Middle frontal gyrus (tissue), 1 donor: Measurements from ENCODE around the gene NDST3.

Source experiments
- DNase-seq: peaks from one replicate; pipeline ENCODE4 v3.0.0-alpha.2; 2015; ENCODE audit warnings: low spot score; ENCODE audit errors: extremely low spot score

The NDST3 gene

DNA sequence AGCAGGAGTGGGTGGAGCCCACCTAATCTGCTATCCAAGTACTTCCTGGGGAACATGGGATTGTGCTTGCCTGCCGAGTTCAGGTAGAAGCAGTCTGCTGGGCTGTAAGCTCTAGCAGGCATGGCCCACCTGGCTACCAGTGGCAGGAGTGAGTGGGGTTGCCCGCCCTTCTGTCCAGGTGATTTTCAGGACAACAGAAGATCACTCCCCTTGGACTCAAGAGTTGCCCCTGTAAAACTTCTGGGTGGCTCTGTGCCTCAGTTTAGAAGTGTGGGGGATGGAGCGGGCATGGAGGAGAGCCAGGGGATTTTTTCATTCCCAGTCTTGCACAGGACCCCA, 43.5 kb downstream of the NDST3 start:
- DNase-seq, result no peak

DNA sequence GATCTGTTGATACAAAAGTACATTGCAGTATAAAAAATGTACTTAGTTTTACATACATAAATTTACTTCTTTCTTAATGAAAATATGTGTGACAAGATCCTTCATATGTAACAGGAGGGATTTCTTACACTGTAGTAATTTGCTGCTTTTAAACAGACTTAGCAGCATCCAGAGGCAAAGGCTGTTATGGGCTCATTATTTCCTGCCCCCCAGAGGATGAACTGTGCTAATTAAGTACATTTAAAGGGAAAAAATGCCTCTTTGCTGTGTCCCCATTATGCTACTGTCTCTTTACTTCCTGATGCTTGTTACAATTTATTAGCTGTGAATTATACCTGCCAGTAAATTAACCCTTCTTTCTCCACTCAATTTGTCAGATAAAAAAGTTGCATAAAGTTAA, 47.1 kb downstream of the NDST3 start:
- DNase-seq, result no peak

DNA sequence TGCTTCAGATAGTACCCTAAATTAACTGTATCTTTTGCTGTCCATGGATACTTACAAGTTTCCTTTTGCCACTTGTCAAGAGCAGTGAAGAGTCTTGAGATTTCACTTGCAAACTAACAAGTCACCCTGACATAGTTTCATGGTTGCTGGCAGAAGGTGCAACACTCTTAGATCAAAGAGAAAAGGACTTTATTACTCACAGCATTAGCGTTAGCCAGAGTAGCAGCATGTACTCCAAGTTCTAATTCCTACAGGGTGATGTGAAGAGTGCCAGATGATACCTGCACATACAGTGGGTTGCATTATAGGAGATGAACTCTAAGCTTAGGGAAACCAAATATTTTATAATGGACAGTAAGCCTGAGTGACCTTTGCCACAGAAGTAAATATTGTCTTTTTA, 47.9 kb downstream of the NDST3 start:
- DNase-seq, result no peak

DNA sequence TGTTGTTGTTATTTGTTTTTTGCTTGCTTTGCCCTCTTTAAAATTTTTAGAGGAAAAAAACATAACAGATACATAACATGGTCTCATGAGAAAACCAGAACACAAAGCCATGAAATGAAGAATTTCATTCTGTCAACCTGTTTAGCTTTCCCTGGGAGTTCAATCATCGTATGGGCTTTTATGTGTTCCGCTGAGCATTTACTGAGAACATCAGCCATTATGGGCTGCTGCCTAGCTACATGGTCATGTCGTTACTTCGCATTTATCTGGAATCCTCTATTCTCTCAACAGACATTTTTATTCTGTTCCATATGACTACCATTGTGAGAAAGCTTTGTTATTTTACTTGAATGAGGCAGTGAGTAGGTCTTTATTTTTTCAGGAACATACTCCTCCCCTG, 51.4 kb downstream of the NDST3 start:
- no peak for DNase-seq

DNA sequence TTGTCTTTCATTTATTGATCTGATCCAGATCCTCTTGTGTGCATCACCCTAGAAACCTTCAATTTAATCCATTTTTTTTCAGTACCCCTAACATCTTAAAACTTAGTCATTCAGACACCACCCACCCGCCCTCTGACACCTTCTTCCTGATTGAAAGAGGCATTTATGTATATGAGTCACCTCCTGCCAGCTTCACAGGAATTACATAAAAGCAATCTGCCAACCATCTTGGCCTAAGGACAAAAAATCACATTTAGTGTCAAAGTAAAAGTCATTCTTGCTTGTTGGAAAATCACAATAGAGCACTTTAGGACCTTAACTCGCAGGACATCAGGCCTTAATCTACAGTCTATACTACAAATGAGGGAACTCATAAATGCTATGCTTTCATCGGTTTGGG, 52.1 kb downstream of the NDST3 start:
- peak; percentile 25 for DNase-seq

DNA sequence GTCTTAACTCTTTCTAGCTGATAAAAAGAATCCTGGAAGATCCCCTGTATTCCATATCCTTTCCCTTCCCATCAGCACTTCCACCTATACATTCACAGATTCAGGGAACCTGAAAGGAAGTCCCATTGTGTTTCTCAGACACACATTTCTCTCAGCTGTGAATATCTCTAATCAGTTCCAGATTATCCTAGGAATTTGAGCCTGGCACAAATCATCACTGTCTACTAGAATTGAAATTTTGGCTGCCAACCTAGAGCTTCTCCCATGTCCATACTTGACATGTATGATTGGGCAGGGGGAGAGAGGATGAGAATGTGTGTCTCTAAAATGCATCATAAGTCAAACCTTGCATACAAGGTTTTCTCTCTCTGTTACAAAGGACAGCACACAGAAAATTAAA, 53.1 kb downstream of the NDST3 start:
- DNase-seq, result no peak

DNA sequence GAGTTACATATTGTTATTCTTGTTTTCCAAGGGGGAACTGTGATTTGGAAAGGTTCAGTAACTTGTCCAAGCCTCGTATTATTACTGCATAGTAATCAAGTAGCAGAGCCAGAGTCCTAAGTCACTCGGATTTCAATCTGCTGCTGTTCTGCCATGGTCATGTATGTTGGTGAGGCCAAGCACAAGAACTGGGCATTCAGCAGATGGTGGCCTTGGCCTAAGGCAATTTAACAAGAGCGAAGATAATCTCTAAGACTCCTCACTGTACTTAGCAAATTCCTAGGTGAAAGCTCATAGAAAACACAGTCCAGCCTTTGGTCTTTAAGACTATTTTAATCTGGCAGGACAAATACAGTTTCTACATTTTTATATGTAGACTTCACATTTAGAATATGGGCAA, 64.8 kb downstream of the NDST3 start:
- DNase-seq, result no peak

DNA sequence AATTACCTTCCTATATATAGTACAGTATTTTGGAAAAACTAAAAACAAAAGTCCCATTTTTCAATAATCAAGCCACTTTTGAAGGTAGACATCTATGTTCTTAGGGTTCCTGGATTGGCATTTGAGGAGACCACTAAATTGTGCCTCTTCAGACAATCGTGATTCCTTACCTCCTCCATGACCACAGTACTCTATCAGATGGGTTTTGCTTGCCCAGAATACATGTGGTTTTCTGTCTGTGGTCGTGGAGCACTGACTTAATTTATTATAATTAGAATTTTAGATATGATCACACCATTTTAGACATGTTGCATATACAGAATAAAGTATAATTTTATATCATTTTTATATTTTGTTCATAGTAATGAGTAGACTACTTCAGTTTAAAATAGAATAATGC, 67.9 kb downstream of the NDST3 start:
- DNase-seq, result no peak

DNA sequence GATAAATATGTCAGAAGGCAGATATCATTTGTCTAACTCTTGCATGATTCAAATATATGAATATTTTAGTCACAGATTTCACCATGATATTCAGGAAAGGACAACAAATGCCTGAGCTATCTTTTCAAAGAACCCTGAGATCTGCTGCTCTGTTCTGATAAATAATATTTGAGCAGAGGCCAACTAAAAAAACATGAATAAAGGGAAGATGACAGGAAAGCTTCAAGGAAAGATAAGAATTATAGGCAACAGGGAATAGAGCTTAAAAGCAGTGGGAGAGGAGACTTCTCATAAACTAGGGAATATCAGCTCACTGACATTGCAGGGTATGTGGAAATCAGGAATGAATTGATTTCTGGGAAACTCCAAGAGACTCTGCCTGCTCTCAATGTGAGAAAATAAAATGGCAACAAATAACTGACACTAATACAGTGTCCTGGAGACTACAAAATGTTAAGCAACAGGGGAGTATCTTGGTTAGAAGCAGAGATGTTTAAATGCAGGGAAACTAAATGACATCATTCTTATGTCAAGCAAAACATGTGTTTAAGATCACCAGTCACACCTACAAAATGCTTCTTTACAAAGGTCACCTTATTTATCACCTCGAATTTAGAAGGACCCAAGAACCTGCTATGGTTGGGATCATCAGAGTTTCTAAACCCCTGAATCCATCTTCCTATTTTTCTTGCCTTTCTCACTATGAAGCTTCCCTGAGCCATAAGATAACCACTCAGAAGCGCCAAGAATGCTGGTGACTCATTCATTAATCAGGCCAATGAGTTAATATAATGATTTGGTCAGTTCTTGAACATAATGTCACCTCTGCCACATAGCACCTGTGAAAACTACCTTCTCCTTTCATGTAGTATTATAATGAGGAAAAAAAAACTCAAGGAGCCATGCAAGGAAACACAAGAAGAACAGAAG, 78.1 kb downstream of the NDST3 start:
- DNase-seq, result no peak

DNA sequence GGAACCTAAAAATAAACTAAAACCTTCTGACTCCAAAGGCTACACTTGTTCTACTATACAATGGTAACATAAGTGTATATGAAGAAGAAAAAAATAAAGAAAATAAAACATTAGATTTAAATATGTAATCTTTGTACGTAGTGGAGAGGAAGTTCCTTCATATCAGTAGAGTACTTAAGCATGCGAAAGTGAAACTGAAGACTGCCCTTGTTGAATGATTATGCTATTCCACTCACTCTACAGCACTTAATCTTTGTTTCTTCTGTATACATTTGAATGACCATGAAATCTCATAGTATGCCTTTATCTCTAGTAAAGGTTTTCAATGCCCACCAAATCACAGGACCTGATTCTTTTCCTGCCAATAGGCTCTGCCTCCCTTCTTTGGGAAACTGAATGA, 78.9 kb downstream of the NDST3 start:
- no peak for DNase-seq

DNA sequence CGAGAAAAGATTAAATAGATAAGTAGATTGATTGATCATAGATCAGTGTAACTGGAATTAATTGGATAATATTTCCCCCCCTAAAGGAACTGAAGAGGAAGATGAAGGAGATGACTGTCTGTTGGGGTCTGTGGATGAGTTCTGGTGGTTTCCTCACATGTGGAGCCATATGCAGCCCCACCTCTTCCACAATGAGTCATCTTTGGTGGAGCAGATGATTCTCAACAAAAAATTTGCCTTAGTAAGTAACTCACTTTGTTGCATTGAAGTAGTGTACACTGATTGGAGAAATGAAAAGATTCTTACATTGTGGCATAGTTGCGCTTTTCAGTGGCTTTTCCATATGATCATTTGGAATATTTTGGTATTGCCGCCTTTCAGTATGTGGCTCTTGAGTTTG, 80.4 kb downstream of the NDST3 start:
- DNase-seq, result no peak

DNA sequence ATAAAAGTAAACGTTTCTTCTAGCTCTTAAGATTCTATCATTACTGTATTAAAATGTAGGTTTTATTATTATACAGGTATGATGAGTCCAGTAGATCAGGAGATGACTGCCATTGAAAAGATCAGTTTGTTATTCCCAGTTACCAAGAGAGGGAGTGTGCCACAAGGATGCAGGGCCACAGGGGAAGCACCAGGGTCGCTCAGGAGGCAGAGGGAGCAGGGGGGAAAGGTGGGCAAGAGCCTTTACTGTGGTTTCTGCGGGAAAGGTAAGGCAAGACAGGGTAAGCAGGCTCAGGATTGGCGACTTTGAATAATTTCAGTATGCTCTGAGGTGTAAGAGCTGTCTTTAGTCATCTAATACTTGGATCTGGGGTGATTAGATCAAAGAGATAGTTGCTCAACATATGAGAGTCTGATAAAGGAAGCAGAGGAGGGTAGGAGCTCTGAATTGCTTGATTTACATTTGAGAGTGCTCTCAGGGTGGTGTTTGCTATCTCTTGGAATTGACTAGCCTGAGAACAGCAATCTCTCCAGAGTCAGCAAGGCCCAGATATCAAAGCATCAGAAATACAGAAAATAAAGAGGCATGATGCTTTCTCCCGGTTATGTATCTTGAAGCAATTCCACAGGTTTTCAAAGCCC, 86.0 kb downstream of the NDST3 start:
- no peak for DNase-seq

DNA sequence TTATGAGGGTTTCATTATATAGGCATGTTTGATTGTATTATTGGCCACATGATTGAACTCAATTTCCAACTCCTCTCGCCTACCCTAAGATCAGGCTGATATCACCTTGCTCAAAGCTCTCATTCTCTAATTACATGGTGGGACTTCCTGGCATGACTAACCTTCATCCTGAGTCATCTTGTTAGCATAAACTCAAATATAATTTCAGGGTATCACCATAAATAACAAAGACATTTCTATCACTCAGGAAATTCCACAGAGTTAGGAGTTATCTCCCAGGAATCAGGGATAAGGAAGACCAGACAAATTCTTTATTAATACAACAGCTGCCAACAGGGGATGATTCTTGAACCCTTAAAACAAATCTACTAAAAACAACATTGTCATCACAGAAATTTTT, 90.7 kb downstream of the NDST3 start:
- DNase-seq, result no peak

DNA sequence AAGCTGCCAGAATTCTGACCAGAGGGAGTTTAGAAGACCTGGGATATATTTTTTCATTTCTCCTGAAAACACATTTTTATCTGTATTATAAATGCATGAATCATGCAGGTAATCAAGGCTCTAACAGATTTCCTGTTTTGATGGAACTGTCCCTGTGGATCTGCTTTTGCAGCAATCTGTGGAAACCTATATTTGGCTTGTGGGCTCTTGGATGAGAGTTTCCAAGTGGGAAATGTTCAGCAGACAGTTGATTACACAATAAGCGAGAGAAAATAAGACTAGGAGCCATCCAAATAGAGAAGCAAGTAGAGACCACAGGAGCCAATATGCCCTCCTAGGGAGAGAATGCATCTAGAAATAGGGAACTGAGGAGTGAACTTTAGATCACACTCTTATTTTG, 105.0 kb downstream of the NDST3 start:
- DNase-seq, result no peak

DNA sequence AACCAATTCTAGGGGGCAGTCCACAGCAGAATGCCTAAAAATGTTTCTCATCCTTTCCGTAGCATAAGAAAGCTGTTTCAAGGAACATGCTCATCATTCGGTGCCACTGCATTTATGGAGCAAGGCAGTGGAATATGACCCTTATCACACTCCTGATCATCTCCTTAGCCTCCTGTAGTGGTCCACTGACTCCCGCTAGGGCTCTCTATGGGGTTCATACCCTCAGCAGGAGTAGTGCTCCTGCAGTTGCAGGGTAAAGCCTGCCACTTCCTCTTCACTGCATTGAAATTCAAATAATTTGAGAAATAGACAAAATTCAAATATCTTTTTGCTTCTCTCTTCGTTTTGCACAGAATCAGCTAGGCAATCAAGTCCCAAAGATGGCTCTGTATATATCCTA, 107.0 kb downstream of the NDST3 start:
- DNase-seq, result no peak

DNA sequence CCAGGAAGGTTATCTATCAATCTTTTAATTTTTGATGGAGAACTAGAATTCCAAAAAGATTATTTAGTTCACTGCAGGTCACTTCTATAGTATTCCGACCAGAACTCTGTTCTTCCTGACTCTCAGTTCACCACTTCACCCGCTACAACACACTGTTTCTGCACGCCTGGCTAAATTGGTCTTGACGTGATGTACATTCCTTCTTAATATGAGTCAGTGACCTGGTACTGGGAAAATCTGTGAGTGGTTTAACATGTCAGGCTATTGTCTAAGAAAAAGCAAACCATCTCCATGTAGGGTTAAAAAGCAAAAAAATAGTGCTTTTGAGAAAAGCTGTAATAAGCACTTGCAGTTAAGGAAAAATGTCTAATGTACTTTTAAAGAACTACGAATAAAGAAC, 120.4 kb downstream of the NDST3 start:
- DNase-seq, result no peak

DNA sequence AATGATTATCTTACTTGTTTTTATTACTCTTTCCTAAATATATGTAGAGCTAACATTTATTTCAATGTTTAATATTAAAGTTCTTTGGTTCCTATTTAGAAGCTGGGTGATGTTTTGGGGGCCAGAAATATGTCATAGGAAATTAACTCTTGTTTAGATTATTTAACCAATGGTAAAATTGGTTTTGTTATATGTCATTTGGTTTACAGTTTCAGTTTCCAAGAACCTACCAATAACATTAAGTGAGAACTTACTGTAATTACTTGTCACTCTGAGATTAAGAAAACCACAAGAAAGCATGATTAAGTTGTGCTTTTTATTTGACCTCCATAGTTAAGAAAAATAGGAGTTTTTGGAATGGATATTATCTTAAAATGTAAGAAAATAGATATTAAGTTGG, 121.2 kb downstream of the NDST3 start:
- DNase-seq, result no peak

DNA sequence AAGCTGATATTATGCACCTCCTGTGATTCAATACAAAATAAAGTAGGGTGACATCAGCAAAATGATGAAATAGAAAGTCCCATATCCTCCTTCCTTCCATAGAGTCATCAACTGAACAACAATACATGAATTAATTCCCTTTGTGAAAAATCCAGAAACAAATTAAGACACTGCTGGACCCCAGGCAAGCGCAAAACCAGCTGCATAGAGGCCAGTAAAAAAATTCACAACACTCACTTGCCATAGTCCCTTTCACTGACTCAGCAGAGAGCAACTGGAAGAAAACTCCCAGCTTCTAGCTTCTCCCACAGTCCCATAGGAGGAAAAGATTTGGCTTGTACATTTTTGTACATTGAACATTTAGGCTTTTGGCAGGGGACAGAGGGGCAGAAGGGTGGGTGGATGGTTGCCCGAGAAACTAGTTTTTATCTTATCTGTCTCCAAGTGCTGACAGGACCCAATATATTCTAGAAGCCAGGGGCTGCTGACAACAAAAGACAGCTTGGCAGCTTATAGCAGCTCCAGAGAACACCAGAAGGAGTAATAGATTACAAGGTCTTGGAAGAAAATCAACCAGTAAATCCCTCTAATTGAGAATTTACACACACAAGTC, 124.6 kb downstream of the NDST3 start:
- no peak for DNase-seq

DNA sequence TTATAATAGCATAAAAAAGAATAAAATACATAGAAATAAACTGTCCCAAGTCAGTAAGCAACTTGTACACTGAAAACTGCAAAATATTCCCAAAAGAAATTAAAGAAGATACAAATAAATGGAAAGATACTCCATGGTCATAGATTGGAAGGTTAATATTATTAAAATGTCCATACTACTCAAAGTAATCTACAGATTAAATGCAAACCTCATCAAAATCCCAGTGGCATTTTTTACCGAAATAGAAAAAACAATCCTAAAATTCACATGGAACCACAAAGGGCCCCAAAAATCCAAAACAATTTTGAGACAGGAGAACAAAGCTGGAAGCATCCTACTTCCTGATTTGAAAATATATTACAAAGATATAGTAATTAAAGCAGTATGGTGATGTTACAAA, 133.0 kb downstream of the NDST3 start:
- no peak for DNase-seq

DNA sequence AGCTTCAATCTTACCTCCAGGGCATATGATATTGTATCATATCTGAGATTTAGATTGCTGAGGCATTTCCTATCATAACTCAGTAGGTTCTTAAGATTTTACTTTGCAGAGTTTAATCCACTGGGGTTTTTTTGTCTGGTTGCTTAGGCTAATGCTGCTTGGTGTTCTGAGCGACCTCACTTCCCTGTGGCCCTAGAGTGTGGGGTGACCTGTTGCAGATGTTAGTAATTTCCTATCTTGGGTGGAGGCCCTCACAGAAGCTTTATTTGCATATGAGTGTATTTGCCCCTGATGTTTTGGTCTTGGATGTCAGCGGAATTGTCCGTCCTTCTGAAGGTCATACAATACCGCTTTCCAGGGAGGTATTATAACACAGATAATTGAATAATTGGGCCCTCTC, 137.1 kb downstream of the NDST3 start:
- no peak for DNase-seq

DNA sequence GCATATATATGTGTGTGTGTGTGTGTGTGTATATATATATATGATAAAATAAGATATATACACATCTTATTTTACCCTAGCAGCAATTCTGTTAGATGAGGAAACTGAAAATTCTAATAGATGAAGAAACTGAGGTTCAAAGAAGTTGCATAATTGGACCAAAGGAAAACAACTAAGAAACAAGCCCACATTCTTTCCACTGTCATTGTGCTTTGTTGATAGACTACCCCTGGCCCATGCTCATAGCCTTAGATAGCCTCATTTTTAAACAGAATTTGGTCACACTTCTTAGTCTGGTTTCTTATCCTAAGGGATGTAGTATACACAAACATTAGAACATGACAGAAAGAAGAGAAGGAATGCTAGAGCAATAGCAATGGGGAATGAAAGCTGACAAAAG, 138.8 kb downstream of the NDST3 start:
- DNase-seq, result no peak

DNA sequence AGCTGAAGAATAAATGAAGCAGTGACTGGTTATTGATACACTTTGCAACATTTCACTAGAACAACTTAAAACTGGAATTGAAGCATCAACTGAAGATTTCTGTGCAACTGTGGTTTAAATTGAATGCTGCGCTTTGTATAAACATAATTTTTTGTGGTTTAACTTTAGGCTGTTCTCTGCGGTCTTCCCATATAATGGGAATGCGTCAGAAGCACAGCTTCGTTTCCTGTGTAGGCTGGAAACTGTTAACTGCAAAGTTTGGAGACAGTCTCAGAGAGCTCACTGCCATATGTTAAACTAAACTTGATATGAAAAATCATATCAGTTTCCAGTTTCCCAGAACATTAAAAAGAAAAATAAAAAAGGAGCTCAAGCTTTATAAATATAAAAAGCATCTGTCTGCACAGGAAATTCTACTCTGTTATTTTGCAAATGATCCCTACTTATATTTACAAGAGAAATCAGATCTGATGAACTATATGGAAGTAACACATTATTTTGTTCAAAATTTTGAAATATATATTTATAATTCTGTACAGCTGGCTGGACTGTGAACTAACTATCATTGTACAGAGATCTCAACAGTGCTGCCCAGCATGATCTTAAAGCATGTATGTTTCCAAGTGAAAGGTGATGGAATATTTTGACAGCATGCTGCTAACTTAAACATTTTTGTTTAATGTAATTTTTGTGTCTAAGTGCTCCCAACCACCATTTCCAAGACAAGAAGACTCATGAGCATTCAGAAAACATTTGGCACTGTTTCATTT, 139.9 kb downstream of the NDST3 start:
- DNase-seq, result peak; percentile 32
